D721Med (cell line): ENCODE measurements around the gene PCDHA9.
"Not testable (repeated sequence)": the region's sequence is repeated elsewhere in the genome, so short reads cannot be mapped to it uniquely, and the experiment has no call there.

ENCODE experiments used
- DNase-seq: peaks from one replicate; pipeline ENCODE4 v3.0.0; 2011; ENCODE audit warnings: low spot score; ENCODE audit not compliant: insufficient read length
- FAIRE-seq: peaks from 2 replicates; lab custom pipeline; 2011; peaks lifted over from hg19 to GRCh38; lab: Jason Lieb, UNC
- CTCF ChIP-seq: IDR thresholded peaks from 2 replicates; pipeline ENCODE4 v1.5.1; 2012; ENCODE audit warnings: mild to moderate bottlenecking, control low read depth; ENCODE audit not compliant: insufficient read depth; ENCODE audit errors: missing control alignments

Gene PCDHA9

GRCh38 chr5:140848139-140849102 is at the start of gene PCDHA9:
TSS of gene PCDHA9 (plus strand) at chr5:140848382. CDS start at chr5:140848496, 114 bp downstream.
- DNase-seq, FAIRE-seq: not testable (repeated sequence)

- FAIRE-seq (no peak), DNase-seq (no peak)
- TF ChIP-seq CTCF = no peak
Measured at GRCh38 chr5:140800816-140801493, 47.2 kb upstream of the PCDHA9 start, which contains the start of gene PCDHA3. TSS of gene PCDHA3 (plus strand) at chr5:140801057.

GRCh38 chr5:140801494-140801841 is 46.7 kb upstream of the PCDHA9 start:
- no peak for DNase-seq

GRCh38 chr5:140802381-140802780 is 45.8 kb upstream of the PCDHA9 start:
- not testable (repeated sequence) for FAIRE-seq, DNase-seq

More at GRCh38 chr5:140801494-140801841, 46.7 kb upstream of the PCDHA9 start:
- no peak for FAIRE-seq
- no peak for TF ChIP-seq CTCF

- DNase-seq (no peak), FAIRE-seq (no peak)
- no peak for TF ChIP-seq CTCF
Measured at GRCh38 chr5:140802781-140803271, 45.4 kb upstream of the PCDHA9 start.

- peak; percentile 94 for FAIRE-seq
- DNase-seq = no peak
- peak; percentile 64 for TF ChIP-seq CTCF
Measured at GRCh38 chr5:140806834-140807775, 41.1 kb upstream of the PCDHA9 start, which contains the start of gene PCDHA4. TSS of gene PCDHA4 (plus strand) at chr5:140807068.

- not testable (repeated sequence) for DNase-seq, FAIRE-seq
Measured at GRCh38 chr5:140808241-140808888, 39.8 kb upstream of the PCDHA9 start.
